Karpas-422 (cell line): ENCODE data around the gene REXO1. TPM values are rescaled to one million over a fixed set of nuclear protein-coding genes. Genes with fewer than 3 reads are reported as not detected.
A peak's percentile ranks its signal among the peaks of the same experiment; 100 is the strongest.

ENCODE experiments used
- DNase-seq: peaks from one replicate; pipeline ENCODE4 v3.0.0-alpha.2; 2015
- H2AFZ ChIP-seq: fragments of 200-600 bp; sonication (generic); 2 replicates; pipeline ENCODE4 v1.6.1; 2014; ENCODE audit warnings: antibody characterized with exemption, low read length, mixed read lengths
- H3K27ac ChIP-seq: fragments of 200-600 bp; sonication (generic); 2 replicates; pipeline ENCODE4 v1.5.1; 2014; ENCODE audit warnings: mild to moderate bottlenecking, low read length, moderate library complexity
- H3K27me3 ChIP-seq: fragments of 200-600 bp; sonication (generic); 2 replicates; pipeline ENCODE4 v1.6.1; 2014; ENCODE audit warnings: low read length, mixed read lengths
- H3K36me3 ChIP-seq: fragments of 200-600 bp; sonication (generic); 2 replicates; pipeline ENCODE4 v1.6.1; 2014; ENCODE audit warnings: low read length, mixed read lengths; ENCODE audit not compliant: insufficient read depth
- H3K4me1 ChIP-seq: fragments of 200-600 bp; sonication (generic); 2 replicates; pipeline ENCODE4 v1.6.1; 2014; ENCODE audit warnings: mild to moderate bottlenecking, low read length, mixed read lengths
- H3K4me2 ChIP-seq: fragments of 200-600 bp; sonication (generic); 2 replicates; pipeline ENCODE4 v1.6.1; 2014; ENCODE audit warnings: low read length, low read depth, mild to moderate bottlenecking; ENCODE audit not compliant: poor library complexity, severe bottlenecking
- H3K4me3 ChIP-seq: fragments of 200-600 bp; sonication (generic); 2 replicates; pipeline ENCODE4 v1.5.1; 2014; ENCODE audit warnings: mild to moderate bottlenecking, antibody characterized with exemption, low read length, mixed read lengths
- H3K79me2 ChIP-seq: fragments of 200-600 bp; sonication (generic); 2 replicates; pipeline ENCODE4 v1.6.1; 2014; ENCODE audit warnings: mild to moderate bottlenecking, low read length, mixed read lengths
- H3K9ac ChIP-seq: fragments of 200-600 bp; sonication (generic); 2 replicates; pipeline ENCODE4 v1.6.0; 2014; ENCODE audit warnings: low read length
- H3K9me2 ChIP-seq: fragments of 200-600 bp; sonication (generic), shearing (Covaris generic); replicated peaks from 2 replicates; pipeline ENCODE4 v1.6.0; 2014; ENCODE audit warnings: mild to moderate bottlenecking, low read length, moderate library complexity; ENCODE audit not compliant: insufficient read depth
- H3K9me3 ChIP-seq: fragments of 300-700, 200-600 bp; sonication (generic); 2 replicates; pipeline ENCODE4 v1.6.1; 2014; ENCODE audit warnings: low read length, mixed read lengths
- H4K20me1 ChIP-seq: fragments of 200-600 bp; sonication (generic); 2 replicates; pipeline ENCODE4 v1.6.1; 2014; ENCODE audit warnings: mild to moderate bottlenecking, antibody characterized with exemption, low read length, low read depth; ENCODE audit not compliant: insufficient read depth
- total RNA-seq: library from RNA; depleted of rRNA; stranded (reverse); fragments of >200 nt; shearing (Covaris generic); gene quantifications from 2 replicates; pipeline ENCODE4 v1.2.3, GENCODE V29; 2014; ENCODE audit warnings: low replicate concordance

REXO1 gene
- total RNA-seq, 1 experiment from 2014 or later = 15.7 TPM

DNA sequence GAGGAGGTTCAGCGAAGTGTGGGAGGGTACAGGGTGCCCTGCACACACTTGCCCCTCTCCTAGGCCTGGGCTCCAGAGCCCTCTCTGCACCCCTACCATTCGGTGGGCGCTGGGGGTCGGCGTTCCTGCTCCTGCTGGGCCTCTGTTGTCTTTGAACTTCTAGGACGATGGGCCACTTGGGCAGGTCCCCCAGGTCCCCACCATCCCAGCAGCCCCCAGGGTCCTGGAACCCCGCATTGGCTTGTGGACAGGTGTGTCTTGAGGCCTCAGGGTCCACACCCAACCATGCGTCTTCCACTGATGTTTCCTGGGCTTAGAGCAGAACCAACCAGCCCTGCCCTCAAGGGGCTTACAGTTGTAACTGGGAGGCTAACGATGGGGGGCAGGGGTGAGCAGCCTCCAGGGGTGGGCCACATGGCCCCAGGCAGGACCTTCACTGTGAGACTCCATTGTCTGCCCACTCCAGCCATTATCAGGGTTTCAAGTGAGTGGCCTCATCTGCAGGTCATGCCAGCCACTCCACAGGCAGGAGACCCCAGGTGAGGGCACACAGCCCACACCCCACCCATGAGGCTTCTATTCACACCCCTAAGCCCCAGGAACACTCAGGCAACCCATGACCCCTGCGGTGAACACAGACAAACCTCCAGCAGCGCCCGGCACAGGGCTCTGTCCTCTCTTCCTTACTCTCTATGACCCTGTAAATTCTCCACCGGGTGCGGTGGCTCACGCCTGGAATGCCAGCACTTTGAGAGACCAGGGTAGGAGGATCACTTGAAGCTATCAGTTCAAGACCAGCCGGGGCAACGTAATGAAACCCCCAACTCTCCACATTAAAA, 17.1 kb upstream of the REXO1 start:
- Histone ChIP-seq H3K27ac (peak overlapping the region; percentile 94), H3K27me3 (no peaks in the 10 kb centered on the region), H3K36me3 (no peaks in the 10 kb centered on the region), H3K4me1 (peaks cover 18% of the 10 kb centered on the region), H3K9me2 (no peaks in the 10 kb centered on the region), H2AFZ (no peak overlapping the region), H3K79me2 (peaks cover 34% of the 10 kb centered on the region), H3K4me2 (peak overlapping the region; percentile 95), H3K9me3 (no peaks in the 10 kb centered on the region), H3K4me3 (peak overlapping the region; percentile 82), H4K20me1 (peaks cover 18% of the 10 kb centered on the region; the same call in 1 of the 2 replicates), H3K9ac (peak overlapping the region; percentile 96)
- no peak for DNase-seq

DNA sequence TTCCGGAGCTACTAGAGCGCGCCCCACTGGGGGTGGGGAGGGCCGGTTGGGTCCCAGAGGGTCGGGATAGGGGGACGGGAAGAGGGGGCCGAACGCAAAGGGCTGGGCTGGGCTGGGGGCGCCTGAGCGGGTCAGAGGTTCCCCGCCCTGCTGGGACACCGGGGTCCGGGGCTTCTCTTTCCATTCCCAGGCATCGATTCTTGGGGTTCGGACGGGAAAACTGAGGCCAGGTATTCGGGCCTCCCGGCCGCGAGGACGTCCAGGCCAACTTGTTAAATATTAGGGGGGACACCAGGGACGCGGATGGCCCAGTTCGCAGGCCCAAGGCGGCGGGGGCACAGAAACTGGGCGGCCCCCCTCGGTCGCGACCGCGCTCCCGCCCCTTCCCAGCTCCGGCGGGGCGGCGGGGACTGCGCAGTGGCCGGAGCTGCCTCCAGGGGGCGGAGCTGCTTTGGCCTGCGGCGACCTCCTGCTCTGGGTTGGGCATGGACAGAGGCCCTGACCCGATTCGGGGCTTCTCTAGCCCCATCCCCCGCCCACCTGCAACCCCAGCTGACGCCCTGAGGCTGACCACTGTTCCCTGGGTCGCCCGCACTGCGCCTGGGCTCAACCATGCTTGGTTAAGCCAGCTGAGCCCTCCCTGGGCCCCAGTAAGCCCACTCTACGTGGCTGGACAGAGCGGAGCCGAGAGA, 16.3 kb upstream of the REXO1 start:
- no peak overlapping the region for H2AFZ ChIP-seq
- no peaks in the 10 kb centered on the region for H3K9me2 ChIP-seq
- H3K9me3 ChIP-seq = no peaks in the 10 kb centered on the region
- peak overlapping the region; percentile 96 for H3K9ac ChIP-seq
- peaks cover 26% of the 10 kb centered on the region; the same call in 1 of the 2 replicates for H4K20me1 ChIP-seq
- H3K36me3 ChIP-seq = no peaks in the 10 kb centered on the region
- H3K4me3 ChIP-seq = peak overlapping the region; percentile 82
- H3K4me1 ChIP-seq = peaks cover 25% of the 10 kb centered on the region
- no peaks in the 10 kb centered on the region for H3K27me3 ChIP-seq
- DNase-seq = peak; percentile 89
- peak overlapping the region; percentile 95 for H3K4me2 ChIP-seq
- H3K79me2 ChIP-seq = peaks cover 42% of the 10 kb centered on the region
- H3K27ac ChIP-seq = peak overlapping the region; percentile 94

DNA sequence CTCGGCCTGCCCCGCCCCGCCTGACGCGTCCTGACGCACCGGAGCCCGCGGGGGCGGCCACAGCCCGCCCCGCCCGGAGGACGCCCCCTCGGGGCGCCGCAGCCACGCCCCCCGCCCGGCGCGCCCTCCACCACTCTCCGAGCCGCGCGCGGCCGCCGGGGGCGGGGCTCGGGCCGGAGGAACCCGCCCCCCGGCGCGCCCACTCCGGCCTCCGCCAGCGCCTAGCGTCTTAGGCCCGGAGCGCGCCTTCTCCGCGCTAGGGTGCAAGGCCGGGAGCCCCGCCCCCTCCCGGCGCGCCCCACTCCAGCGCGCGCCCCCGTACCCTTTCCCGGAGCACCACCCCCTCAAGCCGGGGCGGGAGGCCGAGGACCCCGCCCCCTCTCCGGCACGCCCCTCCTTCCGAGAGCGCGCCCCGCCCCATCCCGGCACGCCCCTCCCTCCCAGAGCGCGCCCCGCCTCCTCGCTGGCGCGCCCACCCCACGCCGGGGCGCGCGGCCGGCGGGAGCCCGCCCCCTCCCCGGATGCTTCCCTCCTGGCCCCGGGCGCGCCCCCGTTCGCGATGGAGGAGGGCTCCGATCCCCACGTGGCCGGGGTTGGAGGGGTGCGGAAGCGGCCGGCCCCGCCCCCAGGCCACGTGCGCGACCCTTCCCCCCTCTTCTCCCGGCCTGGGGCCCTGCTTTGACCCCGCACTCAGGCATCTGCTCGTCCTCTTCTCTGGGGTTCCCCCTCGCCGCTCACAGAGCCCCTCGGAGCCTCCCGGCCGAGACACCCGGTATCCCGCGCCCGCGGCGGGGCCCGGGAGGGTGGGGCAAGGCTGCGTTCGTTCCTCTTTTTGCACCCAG, 15.6 kb upstream of the REXO1 start:
- H4K20me1 ChIP-seq = peaks cover 33% of the 10 kb centered on the region; the same call in 1 of the 2 replicates
- H3K4me3 ChIP-seq = peak overlapping the region; percentile 82
- H3K4me1 ChIP-seq = peaks cover 33% of the 10 kb centered on the region

DNA sequence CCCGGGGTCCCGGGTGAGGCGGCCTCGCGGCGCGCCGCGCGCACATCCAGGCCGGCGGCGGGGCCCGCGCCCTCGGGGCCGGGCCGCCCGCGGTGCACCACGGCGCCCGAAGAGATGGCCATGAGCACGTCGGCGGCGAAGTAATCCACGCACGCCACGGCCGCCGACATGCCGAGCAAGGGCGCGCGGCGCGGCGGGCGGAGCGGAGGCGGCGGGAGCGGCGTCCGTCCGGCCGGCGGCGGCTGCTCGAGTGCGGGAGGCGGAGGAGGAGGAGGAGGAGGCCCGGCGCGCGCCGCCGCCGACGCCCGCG, 15.0 kb upstream of the REXO1 start, which contains the start of gene KLF16:
Gene KLF16, minus strand, starts transcription at position 252 of the 310 bp plus-strand sequence. Its CDS starts 82 bp downstream, at position 170.
- H4K20me1 ChIP-seq = peaks cover 39% of the 10 kb centered on the region; the same call in 1 of the 2 replicates
- DNase-seq = no peak
- peaks cover 39% of the 10 kb centered on the region for H3K4me1 ChIP-seq
- H3K9me3 ChIP-seq = no peaks in the 10 kb centered on the region
- H3K27ac ChIP-seq = peak within 1 kb of the TSS; percentile 94
- H3K4me2 ChIP-seq = peak within 1 kb of the TSS; percentile 95
- H3K9ac ChIP-seq = peak within 1 kb of the TSS; percentile 97
- no peaks in the 10 kb centered on the region for H3K9me2 ChIP-seq
- no peaks in the 10 kb centered on the region for H3K36me3 ChIP-seq
- peak within 1 kb of the TSS; percentile 93 for H3K4me3 ChIP-seq
- peaks cover 51% of the 10 kb centered on the region for H3K79me2 ChIP-seq
- H2AFZ ChIP-seq = no peak within 1 kb of the TSS
- H3K27me3 ChIP-seq = no peaks in the 10 kb centered on the region

More for the DNA sequence above, 15.6 kb upstream of the REXO1 start:
- H3K36me3 ChIP-seq = no peaks in the 10 kb centered on the region
- peak overlapping the region; percentile 95 for H3K4me2 ChIP-seq
- peak; percentile 98 for DNase-seq
- H3K9me3 ChIP-seq = no peaks in the 10 kb centered on the region
- peaks cover 48% of the 10 kb centered on the region for H3K79me2 ChIP-seq
- no peaks in the 10 kb centered on the region for H3K27me3 ChIP-seq
- H3K9me2 ChIP-seq = no peaks in the 10 kb centered on the region
- H3K27ac ChIP-seq = peak overlapping the region; percentile 94
- H3K9ac ChIP-seq = peak overlapping the region; percentile 96
- H2AFZ ChIP-seq = no peak overlapping the region

DNA sequence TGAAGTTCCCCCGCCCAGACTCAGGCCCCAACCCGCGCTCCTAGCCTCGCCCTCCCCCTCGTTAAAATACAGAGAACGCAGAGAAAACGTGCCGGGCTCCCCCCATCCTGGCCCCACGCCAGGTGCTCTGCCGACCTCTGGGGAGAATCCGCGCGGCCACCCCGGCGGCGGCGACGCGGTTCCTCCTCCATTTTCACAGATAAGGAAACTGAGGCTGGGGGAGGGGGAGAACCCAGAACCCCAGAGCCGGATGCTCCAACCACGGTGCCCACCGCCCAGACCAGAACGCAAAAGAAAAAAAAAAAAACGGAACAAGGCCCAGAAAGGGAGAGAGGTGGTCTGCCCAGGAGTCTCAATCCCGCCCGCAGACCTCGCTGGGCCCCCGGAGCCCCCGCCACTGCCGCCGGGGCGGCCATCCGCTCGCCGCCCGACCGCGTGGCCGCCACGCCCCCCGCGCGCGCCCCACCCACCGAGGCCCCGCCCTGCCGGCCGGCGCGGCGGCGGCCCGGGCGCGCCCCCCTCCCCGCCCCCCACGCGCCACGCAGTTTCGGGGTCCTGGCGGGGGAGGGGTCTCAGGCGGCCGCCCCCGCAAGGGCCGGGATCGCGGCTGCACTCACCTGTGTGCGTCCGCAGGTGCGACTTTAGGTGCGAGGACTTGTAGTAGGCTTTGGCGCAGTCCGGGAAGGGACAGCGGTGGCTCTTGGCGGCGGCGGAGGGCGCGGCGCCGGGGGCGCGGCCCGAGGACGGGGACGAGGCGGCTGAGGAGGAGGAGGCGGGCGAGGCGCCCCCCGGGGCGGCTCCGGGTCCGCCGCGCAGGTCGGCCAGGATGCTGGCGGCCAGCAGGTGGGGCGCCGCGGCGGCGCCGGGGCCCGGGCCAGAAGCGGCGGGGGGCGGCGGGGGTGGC, 14.4 kb upstream of the REXO1 start:
- peak overlapping the region; percentile 93 for H3K4me3 ChIP-seq
- DNase-seq = peak; percentile 82
- no peak overlapping the region for H2AFZ ChIP-seq
- peak overlapping the region; percentile 90 for H3K4me2 ChIP-seq
- peak overlapping the region; percentile 97 for H3K9ac ChIP-seq
- no peaks in the 10 kb centered on the region for H3K9me3 ChIP-seq
- H4K20me1 ChIP-seq = peaks cover 39% of the 10 kb centered on the region; the same call in 1 of the 2 replicates
- peaks cover 58% of the 10 kb centered on the region for H3K79me2 ChIP-seq
- peak overlapping the region; percentile 84 for H3K27ac ChIP-seq
- no peaks in the 10 kb centered on the region for H3K27me3 ChIP-seq
- H3K36me3 ChIP-seq = no peaks in the 10 kb centered on the region
- H3K4me1 ChIP-seq = peaks cover 45% of the 10 kb centered on the region
- H3K9me2 ChIP-seq = no peaks in the 10 kb centered on the region

GRCh38 chr19:1862068-1862423, 13.8 kb upstream of the REXO1 start:
- peak overlapping the region; percentile 97 for H3K9ac ChIP-seq
- H3K79me2 ChIP-seq = peaks cover 64% of the 10 kb centered on the region
- no peaks in the 10 kb centered on the region for H3K27me3 ChIP-seq
- peak overlapping the region; percentile 90 for H3K4me2 ChIP-seq
- DNase-seq = no peak
- peaks cover 39% of the 10 kb centered on the region; the same call in 1 of the 2 replicates for H4K20me1 ChIP-seq
- peak overlapping the region; percentile 84 for H3K27ac ChIP-seq
- H3K36me3 ChIP-seq = no peaks in the 10 kb centered on the region
- peaks cover 51% of the 10 kb centered on the region for H3K4me1 ChIP-seq
- H3K9me2 ChIP-seq = no peaks in the 10 kb centered on the region
- H3K4me3 ChIP-seq = peak overlapping the region; percentile 93
- no peak overlapping the region for H2AFZ ChIP-seq
- H3K9me3 ChIP-seq = no peaks in the 10 kb centered on the region

DNA sequence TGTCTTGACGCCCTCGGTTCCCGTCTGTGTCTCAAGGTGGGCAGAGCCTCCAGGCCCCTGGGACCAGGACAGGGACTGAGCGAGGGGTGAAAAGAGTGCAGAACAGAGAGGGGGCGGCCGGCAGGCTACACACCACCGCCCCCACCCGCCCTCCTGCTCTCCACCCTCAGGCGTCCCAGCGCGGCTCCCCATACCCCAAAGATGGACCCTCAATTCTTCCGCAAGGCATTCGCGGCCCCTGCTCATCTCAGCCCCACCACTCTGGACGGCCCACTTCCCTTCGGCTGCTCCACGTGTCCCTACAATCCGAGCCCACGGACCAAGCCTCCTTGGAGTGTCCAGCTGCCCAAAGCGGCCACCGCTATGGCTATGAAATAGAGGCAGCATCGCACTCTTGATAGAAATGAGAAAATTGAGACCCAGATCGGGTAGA, 13.3 kb upstream of the REXO1 start:
- H3K27ac ChIP-seq = peak overlapping the region; percentile 84
- no peak overlapping the region for H2AFZ ChIP-seq
- peak overlapping the region; percentile 93 for H3K4me3 ChIP-seq
- peaks cover 68% of the 10 kb centered on the region for H3K79me2 ChIP-seq
- H3K9me3 ChIP-seq = no peaks in the 10 kb centered on the region
- peak; percentile 58 for DNase-seq
- peaks cover 55% of the 10 kb centered on the region for H3K4me1 ChIP-seq
- H3K4me2 ChIP-seq = peak overlapping the region; percentile 90
- H3K27me3 ChIP-seq = no peaks in the 10 kb centered on the region
- H3K36me3 ChIP-seq = no peaks in the 10 kb centered on the region
- peak overlapping the region; percentile 97 for H3K9ac ChIP-seq
- peaks cover 39% of the 10 kb centered on the region; the same call in 1 of the 2 replicates for H4K20me1 ChIP-seq
- no peaks in the 10 kb centered on the region for H3K9me2 ChIP-seq
